RPMI8226 (cell line): ENCODE data around the gene PABPC1L2A.
A peak's percentile ranks its signal among the peaks of the same experiment; 100 is the strongest.
"Not testable (repeated sequence)": the region's sequence is repeated elsewhere in the genome, so short reads cannot be mapped to it uniquely, and the experiment has no call there.

Experiments used
- DNase-seq: peaks from one replicate; pipeline ENCODE4 v3.0.0-alpha.2; 2015

PABPC1L2A gene

GRCh38 chrX:73079024-73079562 lies at the start of gene PABPC1L2A:
TSS of gene PABPC1L2A (minus strand) at chrX:73079512. CDS start at chrX:73079386, 126 bp downstream.
- not testable (repeated sequence) for DNase-seq

GRCh38 chrX:73127700-73128241 lies 48.5 kb upstream of the PABPC1L2A start:
- DNase-seq, result peak; percentile 8

- DNase-seq, result no peak
These were observed 46.9 kb upstream of the PABPC1L2A start for GRCh38 chrX:73126240-73126639.

GRCh38 chrX:73099505-73099904 lies 20.2 kb upstream of the PABPC1L2A start:
- not testable (repeated sequence) for DNase-seq

- peak; percentile 2 for DNase-seq
These were observed 7.5 kb upstream of the PABPC1L2A start for GRCh38 chrX:73086766-73087165.

DNA sequence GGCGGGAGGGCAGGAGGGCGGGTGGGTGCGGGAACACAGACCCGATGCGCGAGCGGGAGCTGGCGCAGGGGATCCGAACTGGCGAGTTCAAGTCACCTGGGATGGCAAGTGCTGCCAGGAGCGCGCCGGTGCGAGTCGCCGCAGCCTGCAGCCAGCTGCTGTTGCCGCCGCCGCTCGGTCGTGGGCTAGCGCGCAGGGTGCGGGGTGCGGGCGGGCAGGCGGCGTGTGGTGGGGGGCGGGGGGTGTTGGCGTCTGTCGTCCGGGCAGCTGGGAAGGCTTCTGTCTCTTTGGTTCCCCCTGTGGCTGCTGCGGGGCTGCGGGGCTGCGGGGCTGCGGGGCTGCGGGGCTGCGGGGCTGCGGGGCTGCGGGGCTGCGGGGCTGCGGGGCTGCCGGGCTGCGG lies 572 bp upstream of the PABPC1L2A start:
- not testable (repeated sequence) for DNase-seq

DNA sequence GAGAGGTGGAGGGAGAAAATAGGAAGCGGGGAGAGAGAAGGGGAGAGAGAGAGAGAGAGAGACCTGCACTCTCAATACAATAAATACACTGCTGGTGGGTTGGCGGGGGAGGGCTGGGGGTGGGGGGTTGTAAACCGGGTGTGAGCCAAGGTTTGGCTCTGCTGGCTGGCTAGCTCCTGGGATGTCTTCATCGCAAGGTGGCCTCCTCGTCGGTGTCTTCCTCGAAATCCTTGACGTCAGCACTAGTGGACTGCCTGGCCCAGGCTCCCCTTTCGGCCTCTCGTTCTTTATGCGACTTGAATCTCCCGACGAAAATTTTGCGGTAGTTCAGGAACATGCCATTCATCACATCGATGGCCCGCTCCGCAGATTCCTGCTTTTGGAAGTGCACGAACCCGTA lies 715 bp downstream of the PABPC1L2A start:
- not testable (repeated sequence) for DNase-seq

GRCh38 chrX:73076838-73077237 lies 2.5 kb downstream of the PABPC1L2A start:
- DNase-seq, result no peak

DNA sequence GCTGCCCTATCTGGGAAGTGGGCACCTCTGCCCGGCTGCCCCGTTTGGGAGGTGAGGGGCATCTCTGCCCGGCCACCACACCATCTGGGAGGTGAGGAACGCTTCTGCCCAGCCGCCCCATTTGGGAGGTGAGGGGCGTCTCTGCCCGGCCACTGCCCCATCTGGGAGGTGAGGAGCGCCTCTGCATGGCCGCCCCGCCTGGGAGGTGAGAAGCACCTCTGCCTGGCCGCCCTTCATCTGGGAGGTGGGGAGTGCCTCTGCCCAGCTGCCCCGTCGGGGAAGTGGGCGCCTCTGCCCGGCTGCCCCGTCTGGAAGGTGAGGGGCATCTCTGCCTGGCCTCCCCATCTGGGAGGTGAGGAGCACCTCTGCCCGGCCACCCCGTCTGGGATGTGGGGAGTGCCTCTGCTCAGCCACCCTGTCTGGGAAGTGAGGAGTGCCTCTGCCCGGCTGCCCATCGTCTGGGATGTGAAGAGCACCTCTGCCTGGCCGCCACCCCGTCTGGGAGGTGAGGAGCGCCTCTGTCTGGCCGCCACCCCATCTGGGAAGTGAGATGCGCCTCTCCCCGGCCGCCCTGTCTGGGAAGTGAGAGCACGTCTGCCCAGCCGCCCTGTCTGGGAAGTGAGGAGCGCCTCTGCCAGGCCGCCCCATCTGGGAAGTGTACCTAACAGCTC lies 9.8 kb downstream of the PABPC1L2A start:
- no peak for DNase-seq

DNA sequence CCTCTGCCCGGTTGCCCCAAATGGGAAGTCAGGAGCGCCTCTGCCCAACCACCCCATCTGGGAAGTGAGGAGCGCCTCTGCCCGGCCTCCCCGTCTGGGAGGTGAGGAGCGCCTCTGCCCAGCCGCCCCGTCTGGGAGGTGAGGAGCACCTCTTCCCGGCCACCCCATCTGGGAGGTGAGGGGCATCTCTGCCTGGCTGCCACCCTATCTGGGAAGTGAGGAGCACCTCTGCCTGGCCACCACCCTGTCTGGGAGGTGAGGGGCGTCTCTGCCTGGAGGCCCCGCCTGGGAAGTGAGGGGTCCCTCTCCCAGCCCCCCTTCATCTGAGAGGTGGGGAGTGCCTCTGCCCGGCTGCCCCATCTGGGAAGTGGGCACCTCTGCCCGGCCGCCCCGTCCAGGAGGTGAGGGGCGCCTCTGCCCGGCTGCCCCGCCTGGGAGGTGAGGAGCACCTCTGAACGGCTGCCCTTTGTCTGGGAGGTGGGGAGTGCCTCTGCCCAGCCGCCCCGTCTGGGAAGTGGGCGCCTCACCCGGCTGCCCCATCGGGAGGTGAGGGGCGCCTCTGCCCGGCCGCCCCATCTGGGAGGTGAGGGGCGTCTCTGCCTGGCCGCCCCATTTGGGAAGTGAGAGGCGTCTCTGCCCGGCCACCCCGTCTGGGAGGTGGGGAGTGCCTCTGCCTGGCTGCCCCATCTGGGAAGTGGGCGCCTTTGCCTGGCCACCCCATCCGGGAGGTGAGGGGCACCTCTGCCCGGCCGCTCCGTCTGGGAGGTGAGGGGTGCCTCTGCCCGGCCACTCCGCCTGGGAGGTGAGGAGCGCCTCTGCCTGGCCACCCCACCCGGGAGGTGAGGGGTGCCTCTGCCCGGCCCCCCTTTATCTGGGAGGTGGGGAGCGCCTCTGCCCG lies 10.6 kb downstream of the PABPC1L2A start:
- no peak for DNase-seq

GRCh38 chrX:73067761-73068466 lies 11.4 kb downstream of the PABPC1L2A start:
- not testable (repeated sequence) for DNase-seq

DNA sequence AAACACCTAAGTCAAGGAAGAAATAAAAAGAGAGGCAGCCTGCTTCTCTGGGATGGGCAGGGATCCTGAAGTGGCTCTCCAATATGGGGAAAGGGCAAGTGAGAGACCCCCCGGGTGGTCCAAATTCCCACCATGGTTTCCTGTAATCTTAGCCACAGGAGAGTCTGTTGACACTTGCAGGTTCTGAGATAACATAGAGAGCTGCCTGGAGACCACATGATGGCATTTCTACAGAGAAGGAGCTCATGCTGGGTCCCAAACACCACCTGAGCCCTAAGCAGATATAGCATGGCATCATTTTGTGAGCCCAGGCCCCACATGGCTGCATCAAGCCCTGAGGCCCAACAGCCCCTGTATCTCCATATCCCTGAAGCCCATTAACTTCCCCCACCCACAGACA lies 50.4 kb downstream of the PABPC1L2A start:
- no peak for DNase-seq
